C4-2B (cell line): Measurements from ENCODE around the gene SYNPO2.

Experiments used
- CTCF ChIP-seq: fragments of 450-650 bp; conservative IDR thresholded peaks from 2 replicates; pipeline ENCODE4 v1.5.1; 2017; ENCODE audit warnings: mild to moderate bottlenecking
- ZFX ChIP-seq: fragments of 450-650 bp; IDR thresholded peaks from 2 replicates; pipeline ENCODE4 v1.6.1; 2017

- TF ChIP-seq CTCF (no peak), ZFX (no peak)
Measured at GRCh38 chr4:119040694-119041185, 152.1 kb downstream of the SYNPO2 start.
